Ascending aorta (tissue), 2 donors: Measurements from ENCODE around the gene TRIM9. TPM values are rescaled to one million over a fixed set of nuclear protein-coding genes. Genes with fewer than 3 reads are reported as not detected.

Experiments used
- DNase-seq, 2 donors: peaks; one replicate each; pipeline ENCODE4 v3.0.0-alpha.2; 2019; ENCODE audit warnings: low spot score in 2 of 2
- H3K27ac ChIP-seq, 2 donors: fragments of 200-600 bp; sonication (generic); one replicate each; pipeline ENCODE4 v1.5.1; 2016 to 2017; ENCODE audit warnings: mild to moderate bottlenecking in 1 of 2
- H3K27me3 ChIP-seq: fragments of 200-600 bp; sonication (generic); one replicate; pipeline ENCODE4 v1.5.1; 2017
- H3K36me3 ChIP-seq, 2 donors: fragments of 200-600 bp; sonication (generic); one replicate each; pipeline ENCODE4 v1.5.1; 2016
- H3K4me1 ChIP-seq, 2 donors: fragments of 200-600 bp; sonication (generic); one replicate each; pipeline ENCODE4 v1.5.1; 2016 to 2017; ENCODE audit warnings: mild to moderate bottlenecking in 1 of 2
- H3K4me3 ChIP-seq, 2 donors: fragments of 200-600 bp; sonication (generic); one replicate each; pipeline ENCODE4 v1.5.1; 2016 to 2017; ENCODE audit warnings: mild to moderate bottlenecking in 1 of 2
- H3K9me3 ChIP-seq, 2 donors: fragments of 200-600 bp; sonication (generic); one replicate each; pipeline ENCODE4 v1.5.1; 2016
- intact Hi-C: fragments of 100-400 bp; cut with DNase I; formaldehyde crosslinking; loops from one replicate; pipeline ENCODE4 v1.15.1; 2023
- total RNA-seq: library from RNA; depleted of rRNA; stranded (reverse); fragments of >200 nt; gene quantifications from one replicate; pipeline ENCODE4 v1.1.0, GENCODE V29; 2016
- TF ChIP-seq, protein P1 (sequence below), 3 experiments: fragments of 200-600 bp in 2 of 3; fragments of 450-650 bp in 1 of 3; sonication (generic) in 2 of 3; IDR thresholded peaks; one replicate each; pipeline ENCODE4 v1.5.1; 2016 to 2019; ENCODE audit warnings: antibody characterized with exemption in 3 of 3, mild to moderate bottlenecking in 1 of 3, moderate library complexity in 1 of 3

Gene TRIM9
- total RNA-seq, 1 donor from 2014 or later: 4.2 TPM

DNA sequence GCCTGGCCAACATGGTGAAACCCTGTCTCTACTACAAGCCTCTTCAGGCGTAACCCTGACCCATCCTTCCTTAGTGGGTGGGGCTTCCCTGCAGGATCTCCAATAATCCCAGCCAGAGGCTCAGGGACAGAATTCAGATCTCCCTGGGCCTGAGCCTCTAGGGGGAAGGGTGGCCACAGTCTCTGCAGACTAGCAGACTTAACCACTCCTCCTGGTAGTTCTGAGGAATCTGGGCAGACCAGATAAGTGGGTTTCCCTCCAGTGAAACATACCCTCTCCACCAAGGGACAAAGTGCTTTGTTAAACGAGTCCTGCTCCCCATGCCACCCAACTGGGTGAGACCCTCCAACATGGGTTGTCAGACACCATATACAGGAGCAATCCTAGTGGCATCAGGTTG lies 36.6 kb upstream of the TRIM9 start:
- intact Hi-C loops: no loop called here
- no peak for DNase-seq
- no peaks in the 10 kb centered on the region for H3K4me1 ChIP-seq
- H3K27me3 ChIP-seq: no peaks in the 10 kb centered on the region
- TF ChIP-seq, protein P1, sequence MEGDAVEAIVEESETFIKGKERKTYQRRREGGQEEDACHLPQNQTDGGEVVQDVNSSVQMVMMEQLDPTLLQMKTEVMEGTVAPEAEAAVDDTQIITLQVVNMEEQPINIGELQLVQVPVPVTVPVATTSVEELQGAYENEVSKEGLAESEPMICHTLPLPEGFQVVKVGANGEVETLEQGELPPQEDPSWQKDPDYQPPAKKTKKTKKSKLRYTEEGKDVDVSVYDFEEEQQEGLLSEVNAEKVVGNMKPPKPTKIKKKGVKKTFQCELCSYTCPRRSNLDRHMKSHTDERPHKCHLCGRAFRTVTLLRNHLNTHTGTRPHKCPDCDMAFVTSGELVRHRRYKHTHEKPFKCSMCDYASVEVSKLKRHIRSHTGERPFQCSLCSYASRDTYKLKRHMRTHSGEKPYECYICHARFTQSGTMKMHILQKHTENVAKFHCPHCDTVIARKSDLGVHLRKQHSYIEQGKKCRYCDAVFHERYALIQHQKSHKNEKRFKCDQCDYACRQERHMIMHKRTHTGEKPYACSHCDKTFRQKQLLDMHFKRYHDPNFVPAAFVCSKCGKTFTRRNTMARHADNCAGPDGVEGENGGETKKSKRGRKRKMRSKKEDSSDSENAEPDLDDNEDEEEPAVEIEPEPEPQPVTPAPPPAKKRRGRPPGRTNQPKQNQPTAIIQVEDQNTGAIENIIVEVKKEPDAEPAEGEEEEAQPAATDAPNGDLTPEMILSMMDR (IDR thresholded peaks at IDR 0.05): no peak
- H3K27ac ChIP-seq: no peak overlapping the region
- H3K36me3 ChIP-seq: no peaks in the 10 kb centered on the region
- no peak overlapping the region for H3K4me3 ChIP-seq
- H3K9me3 ChIP-seq: peaks cover 0 to 12% of the 10 kb centered on the region in 2 donors

DNA sequence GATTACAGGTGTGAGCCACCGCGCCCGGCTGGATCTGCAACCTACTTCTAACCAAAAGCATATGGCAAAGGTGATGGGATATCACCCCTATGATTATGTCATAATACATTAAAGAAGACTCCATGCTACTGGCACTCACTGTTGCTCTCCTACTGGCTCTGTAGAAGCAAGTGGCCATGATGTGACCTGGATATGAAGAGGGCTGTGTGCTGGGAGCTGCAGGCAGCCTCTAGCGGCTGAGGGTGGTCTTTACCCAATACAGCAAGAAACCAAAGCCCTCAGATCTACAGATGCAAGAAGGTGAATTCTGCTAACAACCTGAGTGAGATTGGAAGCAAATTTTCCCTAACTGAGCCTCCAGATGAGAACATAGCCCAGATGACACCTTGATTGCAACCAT lies 34.2 kb upstream of the TRIM9 start:
- DNase-seq: no peak
- no peak overlapping the region for H3K27ac ChIP-seq
- TF ChIP-seq, protein P1 (IDR thresholded peaks at IDR 0.05): no peak
- H3K36me3 ChIP-seq: no peaks in the 10 kb centered on the region
- peaks cover 0 to 12% of the 10 kb centered on the region in 2 donors for H3K9me3 ChIP-seq
- no peaks in the 10 kb centered on the region for H3K4me1 ChIP-seq
- no peaks in the 10 kb centered on the region for H3K27me3 ChIP-seq
- H3K4me3 ChIP-seq: no peak overlapping the region
- intact Hi-C loops: no loop called here

DNA sequence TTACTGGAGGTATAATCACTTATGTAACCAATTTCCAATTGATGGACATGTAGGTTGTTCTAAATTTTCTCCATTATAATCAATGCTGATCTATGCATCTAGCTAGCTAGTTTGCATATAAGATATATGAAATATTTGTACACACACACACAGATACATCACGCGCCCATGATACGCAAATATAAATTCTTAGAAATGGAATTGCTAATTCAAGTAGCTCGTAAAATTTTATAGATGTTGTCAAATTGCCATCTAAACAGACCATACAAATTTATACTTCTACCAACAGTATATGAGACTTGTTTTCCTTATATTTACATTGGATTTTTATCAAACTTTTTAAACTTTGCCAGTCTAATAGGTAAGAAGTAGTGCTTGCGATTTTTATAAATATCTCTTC lies 29.1 kb upstream of the TRIM9 start:
- Histone ChIP-seq H3K4me3 (no peak overlapping the region), H3K4me1 (no peaks in the 10 kb centered on the region), H3K27ac (no peak overlapping the region), H3K27me3 (no peaks in the 10 kb centered on the region), H3K36me3 (no peaks in the 10 kb centered on the region), H3K9me3 (no peaks in the 10 kb centered on the region)
- TF ChIP-seq, protein P1 (IDR thresholded peaks at IDR 0.05): no peak
- intact Hi-C loops: no loop called here
- DNase-seq: no peak

DNA sequence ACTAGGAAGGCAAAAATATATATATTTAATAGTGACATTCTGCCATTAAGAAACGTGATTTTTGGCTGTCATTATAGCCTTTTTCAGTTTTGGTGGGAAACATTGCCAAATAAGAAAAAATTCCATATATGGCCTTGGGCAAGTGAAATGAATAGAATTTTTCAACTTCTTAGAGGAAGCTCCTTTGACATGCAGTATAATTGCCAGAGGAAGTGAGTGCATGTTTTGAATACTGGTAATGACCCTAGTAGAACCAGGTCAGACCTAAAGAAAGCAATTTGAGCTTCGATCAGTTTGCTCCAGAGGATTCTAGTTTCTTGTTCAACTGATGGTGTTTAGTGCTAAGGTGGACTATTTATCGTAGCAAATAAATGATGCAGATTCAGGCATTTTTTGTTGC lies 26.2 kb upstream of the TRIM9 start:
- intact Hi-C loops: no loop called here
- Histone ChIP-seq H3K4me1 (no peaks in the 10 kb centered on the region), H3K36me3 (no peaks in the 10 kb centered on the region), H3K4me3 (no peak overlapping the region), H3K9me3 (no peaks in the 10 kb centered on the region), H3K27ac (no peak overlapping the region), H3K27me3 (no peaks in the 10 kb centered on the region)
- TF ChIP-seq, protein P1 (IDR thresholded peaks at IDR 0.05): no peak
- no peak for DNase-seq

DNA sequence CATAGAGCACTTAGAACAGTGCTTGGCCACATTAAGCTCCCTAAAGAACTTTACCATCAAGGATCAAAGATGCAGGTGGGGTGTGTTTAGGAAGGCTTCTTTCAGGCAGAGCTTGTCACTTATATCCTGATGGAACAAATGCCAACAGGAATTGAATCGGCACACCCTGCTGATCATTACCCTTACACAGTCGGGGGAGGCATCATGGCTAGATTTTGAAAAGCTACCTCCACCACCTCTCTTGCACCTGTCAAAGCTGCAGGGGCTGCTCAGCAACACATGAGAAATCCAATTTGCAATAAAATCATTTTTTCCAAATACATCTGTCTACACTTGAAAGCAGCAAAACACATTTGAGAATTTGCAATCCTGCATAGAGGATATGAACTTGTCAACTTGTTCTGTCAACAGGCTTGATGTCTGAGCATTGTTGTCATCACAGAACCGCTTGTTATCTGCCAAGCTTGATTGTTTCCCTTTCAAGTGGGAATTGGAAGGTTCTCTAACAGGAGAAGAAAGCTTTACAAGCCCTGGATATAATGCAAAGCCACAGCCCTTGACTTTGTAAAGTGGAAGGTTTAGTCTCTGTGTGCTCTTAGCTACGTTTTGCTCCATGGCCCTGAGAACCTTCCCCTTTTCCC lies 24.6 kb upstream of the TRIM9 start:
- no peak overlapping the region for H3K27ac ChIP-seq
- intact Hi-C loops: no loop called here
- H3K4me3 ChIP-seq: no peak overlapping the region
- no peak for DNase-seq
- H3K36me3 ChIP-seq: no peaks in the 10 kb centered on the region
- no peaks in the 10 kb centered on the region for H3K27me3 ChIP-seq
- TF ChIP-seq, protein P1 (IDR thresholded peaks at IDR 0.05): no peak
- H3K9me3 ChIP-seq: no peaks in the 10 kb centered on the region
- H3K4me1 ChIP-seq: no peaks in the 10 kb centered on the region

DNA sequence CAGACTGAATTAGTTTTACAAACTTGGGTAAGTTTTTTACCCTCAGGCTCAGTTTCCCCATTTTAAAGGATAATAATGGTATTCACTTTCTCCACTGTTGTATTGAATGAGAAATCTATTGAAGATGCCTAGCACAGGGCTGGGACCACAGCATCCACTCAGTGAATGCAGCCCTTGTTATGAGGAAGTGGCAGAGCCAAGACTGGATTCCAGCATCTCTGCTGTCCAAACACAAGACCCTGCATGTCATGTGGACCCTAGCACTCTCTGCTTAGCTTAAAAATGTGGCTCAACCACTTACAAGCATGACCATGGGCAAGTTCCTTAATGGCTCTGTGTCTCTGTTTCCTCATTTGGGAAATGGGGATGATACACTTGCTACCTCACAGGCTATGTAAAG lies 24.1 kb upstream of the TRIM9 start:
- no peaks in the 10 kb centered on the region for H3K9me3 ChIP-seq
- H3K36me3 ChIP-seq: no peaks in the 10 kb centered on the region
- TF ChIP-seq, protein P1 (IDR thresholded peaks at IDR 0.05): no peak
- no peak overlapping the region for H3K27ac ChIP-seq
- no peak for DNase-seq
- no peaks in the 10 kb centered on the region for H3K4me1 ChIP-seq
- intact Hi-C loops: no loop called here
- no peaks in the 10 kb centered on the region for H3K27me3 ChIP-seq
- no peak overlapping the region for H3K4me3 ChIP-seq
